ENCODE data around the gene STK32B. TPM values are rescaled to one million over a fixed set of nuclear protein-coding genes. Genes with fewer than 3 reads are reported as not detected.

STK32B gene
- total and polyA plus RNA-seq, 2 experiments from 2014 or later: 0.71 to 2.3 TPM

DNA sequence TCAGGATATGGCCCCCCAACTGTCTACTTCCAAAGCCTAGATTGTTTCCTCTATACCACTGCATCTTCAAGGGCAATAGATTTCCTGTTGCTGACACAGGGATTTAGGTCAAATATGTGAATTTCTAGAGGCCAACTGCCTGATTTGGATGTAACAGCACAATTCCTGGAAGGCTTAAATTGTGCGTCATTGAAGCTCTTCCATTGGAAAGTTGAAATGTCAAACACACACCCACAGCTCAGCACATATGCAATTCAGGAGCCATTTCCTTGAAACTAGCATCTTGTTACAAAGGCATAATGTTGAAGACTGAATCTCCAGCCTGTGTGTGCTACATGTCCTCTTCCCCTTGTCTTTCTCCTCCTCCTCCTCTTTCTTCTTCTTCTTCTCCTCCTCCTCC, 158.6 kb downstream of the STK32B start:
- no peaks in the 10 kb centered on the region for H3K79me2 ChIP-seq (replicated peaks; ENCODE audit: insufficient read depth)
- no peak for DNase-seq (ENCODE audit: low spot score)
- no peak overlapping the region for H3K4me3 ChIP-seq
- H3K27ac ChIP-seq (ENCODE audit: low read depth): no peak overlapping the region
- Mint-ChIP-seq H3K9me3 (no peaks in the 10 kb centered on the region), H3K36me3 (ENCODE audit: low read depth) (no peaks in the 10 kb centered on the region; the same call in 2 of the 3 replicates), H3K27me3 (ENCODE audit: insufficient read depth, low read depth, poor library complexity) (peaks cover 6% of the 10 kb centered on the region), H3K4me1 (peaks cover 12% of the 10 kb centered on the region; the same call in 2 of the 3 replicates), H3K4me3 (no peak overlapping the region), H3K27ac (no peak overlapping the region)
- no peaks in the 10 kb centered on the region for H4K20me1 ChIP-seq (replicated peaks; ENCODE audit: insufficient read depth)
- no peaks in the 10 kb centered on the region for H3K4me1 ChIP-seq (ENCODE audit: insufficient read depth)
- no peak overlapping the region for H3K4me2 ChIP-seq
- no peaks in the 10 kb centered on the region for H3K36me3 ChIP-seq (ENCODE audit: insufficient read depth)
- no peaks in the 10 kb centered on the region for H3K27me3 ChIP-seq (ENCODE audit: insufficient read depth)
- no peaks in the 10 kb centered on the region for H3F3A ChIP-seq (replicated peaks; ENCODE audit: low read depth)
- no peak overlapping the region for H2AFZ ChIP-seq
- no peak for ATAC-seq
- peaks cover 13% of the 10 kb centered on the region for H3K9me2 ChIP-seq (ENCODE audit: insufficient read depth)
- TF ChIP-seq ETS1 (IDR thresholded peaks at IDR 0.05): no peak
- TF ChIP-seq, protein P1, sequence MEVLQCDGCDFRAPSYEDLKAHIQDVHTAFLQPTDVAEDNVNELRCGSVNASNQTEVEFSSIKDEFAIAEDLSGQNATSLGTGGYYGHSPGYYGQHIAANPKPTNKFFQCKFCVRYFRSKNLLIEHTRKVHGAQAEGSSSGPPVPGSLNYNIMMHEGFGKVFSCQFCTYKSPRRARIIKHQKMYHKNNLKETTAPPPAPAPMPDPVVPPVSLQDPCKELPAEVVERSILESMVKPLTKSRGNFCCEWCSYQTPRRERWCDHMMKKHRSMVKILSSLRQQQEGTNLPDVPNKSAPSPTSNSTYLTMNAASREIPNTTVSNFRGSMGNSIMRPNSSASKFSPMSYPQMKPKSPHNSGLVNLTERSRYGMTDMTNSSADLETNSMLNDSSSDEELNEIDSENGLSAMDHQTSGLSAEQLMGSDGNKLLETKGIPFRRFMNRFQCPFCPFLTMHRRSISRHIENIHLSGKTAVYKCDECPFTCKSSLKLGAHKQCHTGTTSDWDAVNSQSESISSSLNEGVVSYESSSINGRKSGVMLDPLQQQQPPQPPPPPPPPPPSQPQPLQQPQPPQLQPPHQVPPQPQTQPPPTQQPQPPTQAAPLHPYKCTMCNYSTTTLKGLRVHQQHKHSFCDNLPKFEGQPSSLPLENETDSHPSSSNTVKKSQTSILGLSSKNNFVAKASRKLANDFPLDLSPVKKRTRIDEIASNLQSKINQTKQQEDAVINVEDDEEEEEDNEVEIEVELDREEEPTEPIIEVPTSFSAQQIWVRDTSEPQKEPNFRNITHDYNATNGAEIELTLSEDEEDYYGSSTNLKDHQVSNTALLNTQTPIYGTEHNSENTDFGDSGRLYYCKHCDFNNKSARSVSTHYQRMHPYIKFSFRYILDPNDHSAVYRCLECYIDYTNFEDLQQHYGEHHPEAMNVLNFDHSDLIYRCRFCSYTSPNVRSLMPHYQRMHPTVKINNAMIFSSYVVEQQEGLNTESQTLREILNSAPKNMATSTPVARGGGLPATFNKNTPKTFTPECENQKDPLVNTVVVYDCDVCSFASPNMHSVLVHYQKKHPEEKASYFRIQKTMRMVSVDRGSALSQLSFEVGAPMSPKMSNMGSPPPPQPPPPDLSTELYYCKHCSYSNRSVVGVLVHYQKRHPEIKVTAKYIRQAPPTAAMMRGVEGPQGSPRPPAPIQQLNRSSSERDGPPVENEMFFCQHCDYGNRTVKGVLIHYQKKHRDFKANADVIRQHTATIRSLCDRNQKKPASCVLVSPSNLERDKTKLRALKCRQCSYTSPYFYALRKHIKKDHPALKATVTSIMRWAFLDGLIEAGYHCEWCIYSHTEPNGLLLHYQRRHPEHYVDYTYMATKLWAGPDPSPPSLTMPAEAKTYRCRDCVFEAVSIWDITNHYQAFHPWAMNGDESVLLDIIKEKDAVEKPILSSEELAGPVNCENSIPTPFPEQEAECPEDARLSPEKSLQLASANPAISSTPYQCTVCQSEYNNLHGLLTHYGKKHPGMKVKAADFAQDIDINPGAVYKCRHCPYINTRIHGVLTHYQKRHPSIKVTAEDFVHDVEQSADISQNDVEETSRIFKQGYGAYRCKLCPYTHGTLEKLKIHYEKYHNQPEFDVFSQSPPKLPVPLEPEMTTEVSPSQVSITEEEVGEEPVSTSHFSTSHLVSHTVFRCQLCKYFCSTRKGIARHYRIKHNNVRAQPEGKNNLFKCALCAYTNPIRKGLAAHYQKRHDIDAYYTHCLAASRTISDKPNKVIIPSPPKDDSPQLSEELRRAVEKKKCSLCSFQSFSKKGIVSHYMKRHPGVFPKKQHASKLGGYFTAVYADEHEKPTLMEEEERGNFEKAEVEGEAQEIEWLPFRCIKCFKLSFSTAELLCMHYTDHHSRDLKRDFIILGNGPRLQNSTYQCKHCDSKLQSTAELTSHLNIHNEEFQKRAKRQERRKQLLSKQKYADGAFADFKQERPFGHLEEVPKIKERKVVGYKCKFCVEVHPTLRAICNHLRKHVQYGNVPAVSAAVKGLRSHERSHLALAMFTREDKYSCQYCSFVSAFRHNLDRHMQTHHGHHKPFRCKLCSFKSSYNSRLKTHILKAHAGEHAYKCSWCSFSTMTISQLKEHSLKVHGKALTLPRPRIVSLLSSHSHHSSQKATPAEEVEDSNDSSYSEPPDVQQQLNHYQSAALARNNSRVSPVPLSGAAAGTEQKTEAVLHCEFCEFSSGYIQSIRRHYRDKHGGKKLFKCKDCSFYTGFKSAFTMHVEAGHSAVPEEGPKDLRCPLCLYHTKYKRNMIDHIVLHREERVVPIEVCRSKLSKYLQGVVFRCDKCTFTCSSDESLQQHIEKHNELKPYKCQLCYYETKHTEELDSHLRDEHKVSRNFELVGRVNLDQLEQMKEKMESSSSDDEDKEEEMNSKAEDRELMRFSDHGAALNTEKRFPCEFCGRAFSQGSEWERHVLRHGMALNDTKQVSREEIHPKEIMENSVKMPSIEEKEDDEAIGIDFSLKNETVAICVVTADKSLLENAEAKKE (CRISPR knock-in tag; IDR thresholded peaks at IDR 0.05): no peak
- no peak for TF ChIP-seq ZNF114 (CRISPR knock-in tag; IDR thresholded peaks at IDR 0.05)
- no peak for TF ChIP-seq EZH2phosphoT487 (IDR thresholded peaks at IDR 0.05; ENCODE audit: unreplicated experiment)
- no peak for TF ChIP-seq REST (IDR thresholded peaks at IDR 0.05; ENCODE audit: unreplicated experiment)
- TF ChIP-seq STAT1 (IDR thresholded peaks at IDR 0.05; ENCODE audit: unreplicated experiment): no peak
- TF ChIP-seq ZNF331 (CRISPR knock-in tag; IDR thresholded peaks at IDR 0.05; ENCODE audit: low read depth): no peak
- TF ChIP-seq JUNB (IDR thresholded peaks at IDR 0.05; ENCODE audit: unreplicated experiment): no peak
- TF ChIP-seq POLR2AphosphoS5 (IDR thresholded peaks at IDR 0.05; ENCODE audit: low read depth): no peak
- TF ChIP-seq NANOG (IDR thresholded peaks at IDR 0.05; ENCODE audit: borderline replicate concordance): no peak
- no peak for TF ChIP-seq CREB1 (CRISPR knock-in tag; IDR thresholded peaks at IDR 0.05; ENCODE audit: low read depth)
- TF ChIP-seq, protein P2, sequence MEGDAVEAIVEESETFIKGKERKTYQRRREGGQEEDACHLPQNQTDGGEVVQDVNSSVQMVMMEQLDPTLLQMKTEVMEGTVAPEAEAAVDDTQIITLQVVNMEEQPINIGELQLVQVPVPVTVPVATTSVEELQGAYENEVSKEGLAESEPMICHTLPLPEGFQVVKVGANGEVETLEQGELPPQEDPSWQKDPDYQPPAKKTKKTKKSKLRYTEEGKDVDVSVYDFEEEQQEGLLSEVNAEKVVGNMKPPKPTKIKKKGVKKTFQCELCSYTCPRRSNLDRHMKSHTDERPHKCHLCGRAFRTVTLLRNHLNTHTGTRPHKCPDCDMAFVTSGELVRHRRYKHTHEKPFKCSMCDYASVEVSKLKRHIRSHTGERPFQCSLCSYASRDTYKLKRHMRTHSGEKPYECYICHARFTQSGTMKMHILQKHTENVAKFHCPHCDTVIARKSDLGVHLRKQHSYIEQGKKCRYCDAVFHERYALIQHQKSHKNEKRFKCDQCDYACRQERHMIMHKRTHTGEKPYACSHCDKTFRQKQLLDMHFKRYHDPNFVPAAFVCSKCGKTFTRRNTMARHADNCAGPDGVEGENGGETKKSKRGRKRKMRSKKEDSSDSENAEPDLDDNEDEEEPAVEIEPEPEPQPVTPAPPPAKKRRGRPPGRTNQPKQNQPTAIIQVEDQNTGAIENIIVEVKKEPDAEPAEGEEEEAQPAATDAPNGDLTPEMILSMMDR (conservative IDR thresholded peaks at IDR 0.05; ENCODE audit: low read depth in 2 of 2): no peak
